HepG2 (cell line): ENCODE data around the gene DYNC1I2. TPM values are rescaled to one million over a fixed set of nuclear protein-coding genes. Genes with fewer than 3 reads are reported as not detected.

Source experiments
- ATAC-seq: fragments of 200-7000 bp; cut with Tn5 transposase; 3 replicates; pipeline ENCODE4 v1.9.1; 2020; ENCODE audit warnings: mild to moderate bottlenecking, moderate library complexity
- BruUV-seq: library from RNA; stranded (reverse); fragments of 400-500 nt; replicated peaks from 2 replicates; lab custom pipeline; 2021; lab: Mats Ljungman, UMichigan
- CTCF ChIA-PET: fragments of 300-600 bp; formaldehyde crosslinking; extraction: SDS; loops from one replicate; lab custom pipeline; 2021; ENCODE audit warnings: low total read pairs, inconsistent platforms, low intra/inter-chr PET ratio; lab: Yijun Ruan, JAX
- POLR2A ChIA-PET: fragments of 350-600 bp; sonication (Branson Sonifier 250); formaldehyde crosslinking; loops from one replicate; lab custom pipeline; 2020; ENCODE audit warnings: antibody characterized with exemption, inconsistent platforms; lab: Yijun Ruan, JAX
- DNase-seq: peaks from one replicate; pipeline ENCODE4 v3.0.0-alpha.2; 2015; ENCODE audit warnings: low spot score
- FAIRE-seq: peaks from 3 replicates; lab custom pipeline; 2011; peaks lifted over from hg19 to GRCh38; lab: Jason Lieb, UNC
- H2AFZ ChIP-seq: one replicate; pipeline ENCODE4 v1.6.1; 2011; ENCODE audit warnings: low read length, inconsistent platforms
- H3K27ac ChIP-seq: fragments of 300-600 bp; 3 replicates; pipeline ENCODE4 v1.8.0; 2011; ENCODE audit warnings: mixed run types, mild to moderate bottlenecking, mixed read lengths, low read length, inconsistent platforms; ENCODE audit not compliant: insufficient read depth; ENCODE audit errors: extremely low read length
- H3K27me3 ChIP-seq, 2 experiments: fragments of 200-600 bp in 1 of 2; 2 replicates in 1 of 2; 3 replicates in 1 of 2; pipeline versions ENCODE4 v1.6.0 to v1.8.0; 2011; ENCODE audit warnings: low read length in 2 of 2, mild to moderate bottlenecking in 2 of 2, moderate library complexity in 2 of 2, inconsistent platforms in 1 of 2; ENCODE audit not compliant: insufficient read depth in 2 of 2, control insufficient read depth in 1 of 2
- H3K36me3 ChIP-seq, 2 experiments: fragments of 200-600 bp in 1 of 2; replicated peaks in 1 of 2; 2 replicates in 1 of 2; 3 replicates in 1 of 2; pipeline versions ENCODE4 v1.5.1 to v1.8.0; 2011; ENCODE audit warnings: low read length in 2 of 2, inconsistent platforms in 1 of 2; ENCODE audit not compliant: insufficient read depth in 2 of 2, control insufficient read depth in 1 of 2
- H3K4me1 ChIP-seq: 2 replicates; pipeline ENCODE4 v1.5.1; 2012; ENCODE audit warnings: low read length, inconsistent platforms; ENCODE audit not compliant: insufficient read depth
- H3K4me2 ChIP-seq: 2 replicates; pipeline ENCODE4 v1.6.0; 2011; ENCODE audit warnings: low read depth, low read length, inconsistent platforms
- H3K4me3 ChIP-seq, 3 experiments: fragments of 200-600 bp in 1 of 3; sonication (generic), shearing (Covaris generic) in 1 of 3; replicated peaks in 1 of 3; 2 replicates each; pipeline ENCODE4 v1.5.1; 2011 to 2016; ENCODE audit warnings: low read length in 3 of 3, inconsistent platforms in 2 of 3, low read depth in 2 of 3, mild to moderate bottlenecking in 2 of 3, control low read depth in 1 of 3, mixed read lengths in 1 of 3; ENCODE audit not compliant: insufficient read depth in 1 of 3
- H3K79me2 ChIP-seq: one replicate; pipeline ENCODE4 v1.6.1; 2011; ENCODE audit warnings: low read length, inconsistent platforms; ENCODE audit not compliant: insufficient read depth
- H3K9ac ChIP-seq: 2 replicates; pipeline ENCODE4 v1.6.0; 2011; ENCODE audit warnings: mild to moderate bottlenecking, low read depth, low read length, inconsistent platforms; ENCODE audit not compliant: insufficient read depth
- H3K9me3 ChIP-seq: 2 replicates; pipeline ENCODE4 v1.5.1; 2012; ENCODE audit warnings: mild to moderate bottlenecking, low read length
- H4K20me1 ChIP-seq: 2 replicates; pipeline ENCODE4 v1.6.0; 2011; ENCODE audit warnings: inconsistent platforms, mild to moderate bottlenecking, low read length, moderate library complexity; ENCODE audit not compliant: insufficient read depth
- JUN ChIP-seq: sonication (generic); formaldehyde crosslinking; IDR thresholded peaks from 2 replicates; pipeline ENCODE4 v1.4.0; 2020; ENCODE audit warnings: mild to moderate bottlenecking, missing genetic modification reagents
- MXD1 ChIP-seq: sonication (generic); formaldehyde crosslinking; IDR thresholded peaks from 2 replicates; pipeline ENCODE4 v1.4.0; 2020; ENCODE audit warnings: mild to moderate bottlenecking, missing genetic modification reagents
- SPEN ChIP-seq: sonication (generic); formaldehyde crosslinking; IDR thresholded peaks from 2 replicates; pipeline ENCODE4 v1.5.1; 2020; ENCODE audit warnings: low read depth, mild to moderate bottlenecking, missing genetic modification reagents
- TBP ChIP-seq: sonication (generic); formaldehyde crosslinking; IDR thresholded peaks from 2 replicates; pipeline ENCODE4 v1.5.0; 2020; ENCODE audit warnings: missing genetic modification reagents
- ZBTB3 ChIP-seq: sonication (generic); formaldehyde crosslinking; IDR thresholded peaks from 2 replicates; pipeline ENCODE4 v1.4.0; 2020; ENCODE audit warnings: low read depth, mild to moderate bottlenecking, moderate library complexity, missing genetic modification reagents, borderline replicate concordance
- ZBTB43 ChIP-seq: sonication (generic); formaldehyde crosslinking; conservative IDR thresholded peaks from 2 replicates; pipeline ENCODE4 v1.4.0; 2020; ENCODE audit warnings: missing genetic modification reagents
- ZNF678 ChIP-seq: sonication (generic); formaldehyde crosslinking; IDR thresholded peaks from 2 replicates; pipeline ENCODE4 v1.4.0; 2020; ENCODE audit warnings: mild to moderate bottlenecking, missing genetic modification reagents
- ZNF773 ChIP-seq: sonication (generic); formaldehyde crosslinking; IDR thresholded peaks from 2 replicates; pipeline ENCODE4 v1.4.0; 2020; ENCODE audit warnings: missing genetic modification reagents, borderline replicate concordance
- ZNF879 ChIP-seq: sonication (generic); formaldehyde crosslinking; IDR thresholded peaks from 2 replicates; pipeline ENCODE4 v1.8.1; 2023; ENCODE audit warnings: missing genetic modification reagents
- WGBS: methylation state at CpG from one replicate; pipeline ENCODE4 v1.1.6; 2017; ENCODE audit warnings: low lambda C conversion rate; 5-methylcytosine and 5-hydroxymethylcytosine counted together
- in situ Hi-C: cut with HindIII; loops from 2 replicates; pipeline ENCODE4 v1.10.0; 2017; ENCODE audit warnings: low pct_unique_long_range_greater_than_20kb; ENCODE audit not compliant: extremely low pct_ligation_motif_present
- intact Hi-C: fragments of 100-400 bp; cut with micrococcal nuclease; formaldehyde crosslinking; loops from one replicate; pipeline ENCODE4 v1.10.0; 2022; ENCODE audit not compliant: unreplicated experiment
- polyA plus RNA-seq, 8 experiments: library from polyadenylated mRNA; depleted of rRNA in 3 of 8; stranded (reverse) in 7 of 8; unstranded in 1 of 8; fragments of >200 nt; fragmentation: Illumina TruSeq in 4 of 8; extraction: Trizol in 4 of 8; gene quantifications; 2 replicates each; pipeline versions ENCODE4 v1.2.1 to v1.2.3, GENCODE V29; 2011 to 2016; ENCODE audit warnings: low read depth in 4 of 8, missing spikeins in 1 of 8, mixed read lengths in 1 of 8; ENCODE audit not compliant: insufficient read depth in 1 of 8
- total RNA-seq, 5 experiments: library from RNA; depleted of rRNA; stranded (reverse); fragments of >200 nt; fragmentation: Illumina TruSeq; extraction: Trizol; gene quantifications; 2 replicates each; pipeline ENCODE4 v1.2.3, GENCODE V29; 2016; ENCODE audit warnings: low read depth in 1 of 5
- TF ChIP-seq, protein P1 (sequence below): fragments of 450-650 bp; IDR thresholded peaks from 2 replicates; pipeline ENCODE4 v1.6.1; 2016

DYNC1I2 gene
- total and polyA plus RNA-seq, 2 of the 13 experiments (the other 11 are each of a cell fraction or from before 2014, with no cell fraction given): 84.0 to 99.8 TPM

GRCh38 chr2:171793691-171794678, 106.7 kb downstream of the DYNC1I2 start:
- Histone ChIP-seq H3K27ac (no peak overlapping the region), H3K9me3 (no peaks in the 10 kb centered on the region), H3K27me3 (no peaks in the 10 kb centered on the region)
- CTCF ChIA-PET: interaction anchor here (0.7 kb wide), 1 partner anchor 14 kb away, joined by 3 read pairs; no protein-coding TSS in a partner anchor
- intact Hi-C loops: no loop called here
- ATAC-seq (no peak), FAIRE-seq (no peak), DNase-seq (no peak)
- BruUV-seq: no TSS peak
- TF ChIP-seq MXD1 (CRISPR knock-in tag) (no peak), ZBTB3 (CRISPR knock-in tag) (no peak), SPEN (CRISPR knock-in tag) (no peak), ZNF678 (CRISPR knock-in tag) (no peak), ZBTB43 (CRISPR knock-in tag) (no peak), ZNF773 (CRISPR knock-in tag) (no peak), TBP (no peak), JUN (no peak), ZNF879 (CRISPR knock-in tag) (no peak)
- TF ChIP-seq, protein P1, sequence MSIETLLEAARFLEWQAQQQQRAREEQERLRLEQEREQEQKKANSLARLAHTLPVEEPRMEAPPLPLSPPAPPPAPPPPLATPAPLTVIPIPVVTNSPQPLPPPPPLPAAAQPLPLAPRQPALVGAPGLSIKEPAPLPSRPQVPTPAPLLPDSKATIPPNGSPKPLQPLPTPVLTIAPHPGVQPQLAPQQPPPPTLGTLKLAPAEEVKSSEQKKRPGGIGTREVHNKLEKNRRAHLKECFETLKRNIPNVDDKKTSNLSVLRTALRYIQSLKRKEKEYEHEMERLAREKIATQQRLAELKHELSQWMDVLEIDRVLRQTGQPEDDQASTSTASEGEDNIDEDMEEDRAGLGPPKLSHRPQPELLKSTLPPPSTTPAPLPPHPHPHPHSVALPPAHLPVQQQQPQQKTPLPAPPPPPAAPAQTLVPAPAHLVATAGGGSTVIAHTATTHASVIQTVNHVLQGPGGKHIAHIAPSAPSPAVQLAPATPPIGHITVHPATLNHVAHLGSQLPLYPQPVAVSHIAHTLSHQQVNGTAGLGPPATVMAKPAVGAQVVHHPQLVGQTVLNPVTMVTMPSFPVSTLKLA: no peak
- TF ChIP-seq, all 625 proteins: peak for 0
- Histone ChIP-seq H3K36me3 (no peaks in the 10 kb centered on the region), H3K4me1 (peaks cover 49% of the 10 kb centered on the region), H4K20me1 (no peaks in the 10 kb centered on the region), H3K4me2 (no peak overlapping the region), H3K9ac (no peak overlapping the region), H2AFZ (no peak overlapping the region), H3K79me2 (no peaks in the 10 kb centered on the region), H3K4me3 (no peak overlapping the region)
- POLR2A ChIA-PET: no interaction called here
- WGBS: 90% methylated on average over 6 of the region's 6 CpGs
- in situ Hi-C loops: loop anchor here (10.0 kb wide), 1 partner anchor 311 kb away; the partner anchor contains the start of gene DLX2
